ENCODE results near the gene COL23A1.
"Not testable (repeated sequence)": the region's sequence is repeated elsewhere in the genome, so short reads cannot be mapped to it uniquely, and the experiment has no call there.

COL23A1 gene

GRCh38 chr5:178249191-178249989, 340.8 kb downstream of the COL23A1 start:
- no peak for DNase-seq

GRCh38 chr5:178248750-178249149, 341.4 kb downstream of the COL23A1 start:
- no peak for DNase-seq

- DNase-seq: no peak
Measured at GRCh38 chr5:178247481-178248456, 342.4 kb downstream of the COL23A1 start.

- no peak for DNase-seq
Measured at GRCh38 chr5:178246624-178247279, 343.4 kb downstream of the COL23A1 start.

- no peak for DNase-seq
Measured at GRCh38 chr5:178245389-178245788, 344.8 kb downstream of the COL23A1 start.

- no peak for DNase-seq
Measured at GRCh38 chr5:178244576-178244975, 345.6 kb downstream of the COL23A1 start.

- DNase-seq: no peak
Measured at GRCh38 chr5:178242416-178242815, 347.8 kb downstream of the COL23A1 start.

- no peak for DNase-seq
Measured at GRCh38 chr5:178241688-178242231, 348.4 kb downstream of the COL23A1 start.

- DNase-seq: no peak
Measured at GRCh38 chr5:178241231-178241663, 348.9 kb downstream of the COL23A1 start.

GRCh38 chr5:178240766-178241165, 349.4 kb downstream of the COL23A1 start:
- DNase-seq: no peak

- no peak for DNase-seq
Measured at GRCh38 chr5:178240341-178240741, 349.9 kb downstream of the COL23A1 start.

- DNase-seq: not testable (repeated sequence)
Measured at GRCh38 chr5:178239626-178240301, 350.4 kb downstream of the COL23A1 start.

GRCh38 chr5:178238711-178239592, 351.2 kb downstream of the COL23A1 start:
- DNase-seq: peak; percentile 10

GRCh38 chr5:178238313-178238635, 351.9 kb downstream of the COL23A1 start:
- no peak for DNase-seq

GRCh38 chr5:178237431-178238312, 352.5 kb downstream of the COL23A1 start:
- no peak for DNase-seq

- DNase-seq: no peak
Measured at GRCh38 chr5:178236679-178237078, 353.5 kb downstream of the COL23A1 start.

- DNase-seq: no peak
Measured at GRCh38 chr5:178236126-178236525, 354.1 kb downstream of the COL23A1 start.

GRCh38 chr5:178235588-178235974, 354.6 kb downstream of the COL23A1 start:
- DNase-seq: no peak

- DNase-seq: peak; percentile 74
Measured at GRCh38 chr5:178234750-178235587, 355.2 kb downstream of the COL23A1 start.
